HepG2 (cell line): ENCODE data around the gene ZNF416. TPM values are rescaled to one million over a fixed set of nuclear protein-coding genes. Genes with fewer than 3 reads are reported as not detected.

Experiments used
- AHR ChIP-seq: IDR thresholded peaks from 2 replicates; pipeline ENCODE4 v1.6.1; 2018; ENCODE audit warnings: missing genetic modification reagents, missing compliant biosample characterization
- ARID4A ChIP-seq: sonication (generic); formaldehyde crosslinking; IDR thresholded peaks from 2 replicates; pipeline ENCODE4 v1.5.0; 2020; ENCODE audit warnings: mild to moderate bottlenecking, missing genetic modification reagents, borderline replicate concordance
- ATF7-NPFF ChIP-seq: sonication (generic); formaldehyde crosslinking; IDR thresholded peaks from 2 replicates; pipeline ENCODE4 v1.8.1; 2023; ENCODE audit warnings: mild to moderate bottlenecking, low read depth, missing genetic modification reagents, moderate library complexity
- DNMT1 ChIP-seq: sonication (generic); formaldehyde crosslinking; IDR thresholded peaks from 2 replicates; pipeline ENCODE4 v1.5.1; 2020; ENCODE audit warnings: mild to moderate bottlenecking, missing genetic modification reagents
- GLI4 ChIP-seq: sonication (generic); formaldehyde crosslinking; IDR thresholded peaks from 2 replicates; pipeline ENCODE4 v1.5.1; 2020; ENCODE audit warnings: missing genetic modification reagents, mild to moderate bottlenecking, moderate library complexity, borderline replicate concordance
- HOMEZ ChIP-seq: IDR thresholded peaks from 2 replicates; pipeline ENCODE4 v1.6.1; 2016; ENCODE audit warnings: low read depth
- MXI1 ChIP-seq: IDR thresholded peaks from 3 replicates; pipeline ENCODE4 v1.6.1; 2012; ENCODE audit warnings: low read depth, low read length, inconsistent platforms, borderline replicate concordance
- PHF8 ChIP-seq: sonication (generic); formaldehyde crosslinking; IDR thresholded peaks from 2 replicates; pipeline ENCODE4 v1.5.0; 2020; ENCODE audit warnings: missing genetic modification reagents
- POGK ChIP-seq: sonication (generic); formaldehyde crosslinking; conservative IDR thresholded peaks from 2 replicates; pipeline ENCODE4 v1.8.0; 2022; ENCODE audit warnings: mild to moderate bottlenecking, moderate library complexity, missing genetic modification reagents
- POGZ ChIP-seq: sonication (generic); formaldehyde crosslinking; IDR thresholded peaks from 2 replicates; pipeline ENCODE4 v1.4.0; 2020; ENCODE audit warnings: mild to moderate bottlenecking, missing genetic modification reagents
- PPARG ChIP-seq: conservative IDR thresholded peaks from 2 replicates; pipeline ENCODE4 v1.6.1; 2016; ENCODE audit warnings: missing biosample characterization, missing genetic modification reagents
- STAG1 ChIP-seq: sonication (generic); formaldehyde crosslinking; IDR thresholded peaks from 2 replicates; pipeline ENCODE4 v1.4.0; 2020; ENCODE audit warnings: missing genetic modification reagents
- THAP7 ChIP-seq: sonication (generic); formaldehyde crosslinking; IDR thresholded peaks from 2 replicates; pipeline ENCODE4 v1.8.1; 2023; ENCODE audit warnings: mild to moderate bottlenecking, missing genetic modification reagents
- YEATS4 ChIP-seq: sonication (generic); formaldehyde crosslinking; IDR thresholded peaks from 2 replicates; pipeline ENCODE4 v1.4.0; 2020; ENCODE audit warnings: missing genetic modification reagents, borderline replicate concordance
- ZHX1 ChIP-seq: sonication (generic); formaldehyde crosslinking; IDR thresholded peaks from 2 replicates; pipeline ENCODE4 v1.8.1; 2022; ENCODE audit warnings: low read depth, mild to moderate bottlenecking, missing genetic modification reagents
- ZNF235 ChIP-seq: sonication (generic); formaldehyde crosslinking; IDR thresholded peaks from 2 replicates; pipeline ENCODE4 v1.8.1; 2023; ENCODE audit warnings: mild to moderate bottlenecking, missing genetic modification reagents, borderline replicate concordance
- ZSCAN12 ChIP-seq: sonication (generic); formaldehyde crosslinking; IDR thresholded peaks from 2 replicates; pipeline ENCODE4 v1.9.0; 2021; ENCODE audit warnings: mild to moderate bottlenecking, missing genetic modification reagents
- polyA plus RNA-seq, 8 experiments: library from polyadenylated mRNA; depleted of rRNA in 3 of 8; stranded (reverse) in 7 of 8; unstranded in 1 of 8; fragments of >200 nt; fragmentation: Illumina TruSeq in 4 of 8; extraction: Trizol in 4 of 8; gene quantifications; 2 replicates each; pipeline versions ENCODE4 v1.2.1 to v1.2.3, GENCODE V29; 2011 to 2016; ENCODE audit warnings: low read depth in 4 of 8, missing spikeins in 1 of 8, mixed read lengths in 1 of 8; ENCODE audit not compliant: insufficient read depth in 1 of 8
- total RNA-seq, 5 experiments: library from RNA; depleted of rRNA; stranded (reverse); fragments of >200 nt; fragmentation: Illumina TruSeq; extraction: Trizol; gene quantifications; 2 replicates each; pipeline ENCODE4 v1.2.3, GENCODE V29; 2016; ENCODE audit warnings: low read depth in 1 of 5

ZNF416 gene
- total and polyA plus RNA-seq, 2 of the 13 experiments (the other 11 are each of a cell fraction or from before 2014, with no cell fraction given) = 1.5 to 5.3 TPM

- TF ChIP-seq DNMT1 (CRISPR knock-in tag) = 0 out of 2 replicates have a peak, but pooled peaks have one; percentile 72
- peak; percentile 80 for TF ChIP-seq ATF7-NPFF (CRISPR knock-in tag)
- 0 out of 2 replicates have a peak, but pooled peaks have one; percentile 14 for TF ChIP-seq PPARG (CRISPR knock-in tag)
- peak; percentile 66 for TF ChIP-seq POGZ
- no peak; the same call in 1 of the 2 replicates for TF ChIP-seq GLI4 (CRISPR knock-in tag)
- TF ChIP-seq AHR = 0 out of 2 replicates have a peak, but pooled peaks have one; percentile 23
- TF ChIP-seq MXI1 = peak; percentile 72; the same call in 1 of the 3 replicates
- TF ChIP-seq ARID4A (CRISPR knock-in tag) = peak; percentile 93
- TF ChIP-seq YEATS4 = peak; percentile 80
- no peak for TF ChIP-seq ZSCAN12 (CRISPR knock-in tag)
- TF ChIP-seq POGK (CRISPR knock-in tag) = peak; percentile 67; the same call in 1 of the 2 replicates
- peak; percentile 76; the same call in 1 of the 2 replicates for TF ChIP-seq ZNF235 (CRISPR knock-in tag)
- no peak for TF ChIP-seq ZHX1 (CRISPR knock-in tag)
- no peak for TF ChIP-seq THAP7
- TF ChIP-seq HOMEZ (CRISPR knock-in tag) = 0 out of 2 replicates have a peak, but pooled peaks have one; percentile 48
- TF ChIP-seq STAG1 = peak; percentile 25; the same call in 1 of the 2 replicates
- peak; percentile 91 for TF ChIP-seq PHF8 (CRISPR knock-in tag)
Observed at GRCh38 chr19:57613941-57614743, 35.4 kb upstream of the ZNF416 start, which contains the start of gene ZNF134 (continued).
